Measurements from ENCODE around the gene GTPBP1. TPM values are rescaled to one million over a fixed set of nuclear protein-coding genes. Genes with fewer than 3 reads are reported as not detected.

The GTPBP1 gene
- total and polyA plus RNA-seq, 2 of the 13 experiments (the other 11 are each of a cell fraction or from before 2014, with no cell fraction given) = 22.3 to 27.0 TPM

DNA sequence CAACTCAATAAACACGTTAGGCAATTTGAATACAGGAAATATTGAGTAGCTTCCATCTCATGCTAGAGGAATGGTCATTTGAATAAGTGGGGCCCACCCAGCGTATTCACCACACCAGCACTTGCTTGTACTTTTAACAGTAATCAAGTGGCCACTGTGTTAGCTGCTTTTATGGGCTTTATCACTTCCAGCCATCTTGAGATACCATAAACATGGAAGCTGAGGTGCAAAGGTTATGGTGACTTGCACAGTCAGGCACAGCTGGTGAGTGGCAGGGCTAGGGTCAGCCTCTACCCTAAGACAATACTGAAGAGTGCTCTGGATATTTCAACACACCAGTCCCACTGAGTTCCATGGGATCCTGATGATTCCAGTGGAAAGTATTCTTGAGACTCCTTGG lies 11.7 kb upstream of the GTPBP1 start (continued):
- TF ChIP-seq, protein P1, sequence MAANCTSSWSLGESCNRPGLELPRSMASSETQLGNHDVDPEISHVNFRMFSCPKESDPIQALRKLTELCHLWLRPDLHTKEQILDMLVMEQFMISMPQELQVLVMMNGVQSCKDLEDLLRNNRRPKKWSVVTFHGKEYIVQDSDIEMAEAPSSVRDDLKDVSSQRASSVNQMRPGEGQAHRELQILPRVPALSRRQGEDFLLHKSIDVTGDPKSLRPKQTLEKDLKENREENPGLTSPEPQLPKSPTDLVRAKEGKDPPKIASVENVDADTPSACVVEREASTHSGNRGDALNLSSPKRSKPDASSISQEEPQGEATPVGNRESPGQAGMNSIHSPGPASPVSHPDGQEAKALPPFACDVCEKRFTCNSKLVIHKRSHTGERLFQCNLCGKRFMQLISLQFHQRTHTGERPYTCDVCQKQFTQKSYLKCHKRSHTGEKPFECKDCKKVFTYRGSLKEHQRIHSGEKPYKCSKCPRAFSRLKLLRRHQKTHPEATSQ (CRISPR knock-in tag; IDR thresholded peaks at IDR 0.05; ENCODE audit: borderline replicate concordance) = no peak
- TF ChIP-seq, protein P2, sequence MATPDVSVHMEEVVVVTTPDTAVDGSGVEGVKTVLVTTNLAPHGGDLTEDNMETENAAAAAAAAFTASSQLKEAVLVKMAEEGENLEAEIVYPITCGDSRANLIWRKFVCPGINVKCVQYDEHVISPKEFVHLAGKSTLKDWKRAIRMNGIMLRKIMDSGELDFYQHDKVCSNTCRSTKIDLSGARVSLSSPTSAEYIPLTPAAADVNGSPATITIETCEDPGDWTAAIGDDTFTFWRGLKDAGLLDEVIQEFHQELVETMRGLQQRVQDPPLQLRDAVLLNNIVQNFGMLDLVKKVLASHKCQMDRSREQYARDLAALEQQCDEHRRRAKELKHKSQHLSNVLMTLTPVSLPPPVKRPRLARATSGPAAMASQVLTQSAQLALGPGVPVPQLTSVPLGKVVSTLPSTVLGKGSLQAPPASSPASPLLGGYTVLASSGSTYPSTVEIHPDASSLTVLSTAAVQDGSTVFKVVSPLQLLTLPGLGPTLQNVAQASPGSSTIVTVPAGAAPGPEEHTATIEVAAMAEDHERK (CRISPR knock-in tag; IDR thresholded peaks at IDR 0.05; ENCODE audit: low read depth) = no peak
- no peak for TF ChIP-seq SNRNP70 (IDR thresholded peaks at IDR 0.05; ENCODE audit: low read depth, low read length)
- TF ChIP-seq, protein P3, sequence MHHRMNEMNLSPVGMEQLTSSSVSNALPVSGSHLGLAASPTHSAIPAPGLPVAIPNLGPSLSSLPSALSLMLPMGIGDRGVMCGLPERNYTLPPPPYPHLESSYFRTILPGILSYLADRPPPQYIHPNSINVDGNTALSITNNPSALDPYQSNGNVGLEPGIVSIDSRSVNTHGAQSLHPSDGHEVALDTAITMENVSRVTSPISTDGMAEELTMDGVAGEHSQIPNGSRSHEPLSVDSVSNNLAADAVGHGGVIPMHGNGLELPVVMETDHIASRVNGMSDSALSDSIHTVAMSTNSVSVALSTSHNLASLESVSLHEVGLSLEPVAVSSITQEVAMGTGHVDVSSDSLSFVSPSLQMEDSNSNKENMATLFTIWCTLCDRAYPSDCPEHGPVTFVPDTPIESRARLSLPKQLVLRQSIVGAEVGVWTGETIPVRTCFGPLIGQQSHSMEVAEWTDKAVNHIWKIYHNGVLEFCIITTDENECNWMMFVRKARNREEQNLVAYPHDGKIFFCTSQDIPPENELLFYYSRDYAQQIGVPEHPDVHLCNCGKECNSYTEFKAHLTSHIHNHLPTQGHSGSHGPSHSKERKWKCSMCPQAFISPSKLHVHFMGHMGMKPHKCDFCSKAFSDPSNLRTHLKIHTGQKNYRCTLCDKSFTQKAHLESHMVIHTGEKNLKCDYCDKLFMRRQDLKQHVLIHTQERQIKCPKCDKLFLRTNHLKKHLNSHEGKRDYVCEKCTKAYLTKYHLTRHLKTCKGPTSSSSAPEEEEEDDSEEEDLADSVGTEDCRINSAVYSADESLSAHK (CRISPR knock-in tag; IDR thresholded peaks at IDR 0.05; ENCODE audit: borderline replicate concordance) = no peak
- TF ChIP-seq, protein P4, sequence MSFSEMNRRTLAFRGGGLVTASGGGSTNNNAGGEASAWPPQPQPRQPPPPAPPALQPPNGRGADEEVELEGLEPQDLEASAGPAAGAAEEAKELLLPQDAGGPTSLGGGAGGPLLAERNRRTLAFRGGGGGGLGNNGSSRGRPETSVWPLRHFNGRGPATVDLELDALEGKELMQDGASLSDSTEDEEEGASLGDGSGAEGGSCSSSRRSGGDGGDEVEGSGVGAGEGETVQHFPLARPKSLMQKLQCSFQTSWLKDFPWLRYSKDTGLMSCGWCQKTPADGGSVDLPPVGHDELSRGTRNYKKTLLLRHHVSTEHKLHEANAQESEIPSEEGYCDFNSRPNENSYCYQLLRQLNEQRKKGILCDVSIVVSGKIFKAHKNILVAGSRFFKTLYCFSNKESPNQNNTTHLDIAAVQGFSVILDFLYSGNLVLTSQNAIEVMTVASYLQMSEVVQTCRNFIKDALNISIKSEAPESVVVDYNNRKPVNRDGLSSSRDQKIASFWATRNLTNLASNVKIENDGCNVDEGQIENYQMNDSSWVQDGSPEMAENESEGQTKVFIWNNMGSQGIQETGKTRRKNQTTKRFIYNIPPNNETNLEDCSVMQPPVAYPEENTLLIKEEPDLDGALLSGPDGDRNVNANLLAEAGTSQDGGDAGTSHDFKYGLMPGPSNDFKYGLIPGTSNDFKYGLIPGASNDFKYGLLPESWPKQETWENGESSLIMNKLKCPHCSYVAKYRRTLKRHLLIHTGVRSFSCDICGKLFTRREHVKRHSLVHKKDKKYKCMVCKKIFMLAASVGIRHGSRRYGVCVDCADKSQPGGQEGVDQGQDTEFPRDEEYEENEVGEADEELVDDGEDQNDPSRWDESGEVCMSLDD (CRISPR knock-in tag; IDR thresholded peaks at IDR 0.05; ENCODE audit: borderline replicate concordance) = no peak
- no peak for TF ChIP-seq SKI (IDR thresholded peaks at IDR 0.05; ENCODE audit: partially characterized antibody)
- TF ChIP-seq, protein P5, sequence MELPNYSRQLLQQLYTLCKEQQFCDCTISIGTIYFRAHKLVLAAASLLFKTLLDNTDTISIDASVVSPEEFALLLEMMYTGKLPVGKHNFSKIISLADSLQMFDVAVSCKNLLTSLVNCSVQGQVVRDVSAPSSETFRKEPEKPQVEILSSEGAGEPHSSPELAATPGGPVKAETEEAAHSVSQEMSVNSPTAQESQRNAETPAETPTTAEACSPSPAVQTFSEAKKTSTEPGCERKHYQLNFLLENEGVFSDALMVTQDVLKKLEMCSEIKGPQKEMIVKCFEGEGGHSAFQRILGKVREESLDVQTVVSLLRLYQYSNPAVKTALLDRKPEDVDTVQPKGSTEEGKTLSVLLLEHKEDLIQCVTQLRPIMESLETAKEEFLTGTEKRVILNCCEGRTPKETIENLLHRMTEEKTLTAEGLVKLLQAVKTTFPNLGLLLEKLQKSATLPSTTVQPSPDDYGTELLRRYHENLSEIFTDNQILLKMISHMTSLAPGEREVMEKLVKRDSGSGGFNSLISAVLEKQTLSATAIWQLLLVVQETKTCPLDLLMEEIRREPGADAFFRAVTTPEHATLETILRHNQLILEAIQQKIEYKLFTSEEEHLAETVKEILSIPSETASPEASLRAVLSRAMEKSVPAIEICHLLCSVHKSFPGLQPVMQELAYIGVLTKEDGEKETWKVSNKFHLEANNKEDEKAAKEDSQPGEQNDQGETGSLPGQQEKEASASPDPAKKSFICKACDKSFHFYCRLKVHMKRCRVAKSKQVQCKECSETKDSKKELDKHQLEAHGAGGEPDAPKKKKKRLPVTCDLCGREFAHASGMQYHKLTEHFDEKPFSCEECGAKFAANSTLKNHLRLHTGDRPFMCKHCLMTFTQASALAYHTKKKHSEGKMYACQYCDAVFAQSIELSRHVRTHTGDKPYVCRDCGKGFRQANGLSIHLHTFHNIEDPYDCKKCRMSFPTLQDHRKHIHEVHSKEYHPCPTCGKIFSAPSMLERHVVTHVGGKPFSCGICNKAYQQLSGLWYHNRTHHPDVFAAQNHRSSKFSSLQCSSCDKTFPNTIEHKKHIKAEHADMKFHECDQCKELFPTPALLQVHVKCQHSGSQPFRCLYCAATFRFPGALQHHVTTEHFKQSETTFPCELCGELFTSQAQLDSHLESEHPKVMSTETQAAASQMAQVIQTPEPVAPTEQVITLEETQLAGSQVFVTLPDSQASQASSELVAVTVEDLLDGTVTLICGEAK (IDR thresholded peaks at IDR 0.05) = no peak
- TF ChIP-seq, protein P5 (CRISPR knock-in tag; IDR thresholded peaks at IDR 0.05) = no peak
- TF ChIP-seq, protein P6, sequence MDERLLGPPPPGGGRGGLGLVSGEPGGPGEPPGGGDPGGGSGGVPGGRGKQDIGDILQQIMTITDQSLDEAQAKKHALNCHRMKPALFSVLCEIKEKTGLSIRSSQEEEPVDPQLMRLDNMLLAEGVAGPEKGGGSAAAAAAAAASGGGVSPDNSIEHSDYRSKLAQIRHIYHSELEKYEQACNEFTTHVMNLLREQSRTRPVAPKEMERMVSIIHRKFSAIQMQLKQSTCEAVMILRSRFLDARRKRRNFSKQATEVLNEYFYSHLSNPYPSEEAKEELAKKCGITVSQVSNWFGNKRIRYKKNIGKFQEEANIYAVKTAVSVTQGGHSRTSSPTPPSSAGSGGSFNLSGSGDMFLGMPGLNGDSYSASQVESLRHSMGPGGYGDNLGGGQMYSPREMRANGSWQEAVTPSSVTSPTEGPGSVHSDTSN (CRISPR knock-in tag; IDR thresholded peaks at IDR 0.05) = peak; percentile 52; the same call in 1 of the 2 replicates
- TF ChIP-seq ASH2L (IDR thresholded peaks at IDR 0.05; ENCODE audit: insufficient read length, low read depth, low read length) = no peak
